Activated effector memory CD4-positive, alpha-beta T cell treated with Interleukin-2 at 50 U/mL for 16 hours (primary cell): ENCODE data around the gene AHNAK2.

Experiments
- DNase-seq: peaks from one replicate; pipeline ENCODE4 v3.0.0-alpha.2; 2020

Gene AHNAK2

GRCh38 chr14:104936361-104937155 lies 41.6 kb downstream of the AHNAK2 start:
- DNase-seq, result no peak

GRCh38 chr14:104935955-104936354 lies 42.2 kb downstream of the AHNAK2 start:
- no peak for DNase-seq

GRCh38 chr14:104935026-104935650 lies 43.0 kb downstream of the AHNAK2 start:
- DNase-seq, result no peak

- no peak for DNase-seq
Measured at GRCh38 chr14:104933746-104934733, 44.1 kb downstream of the AHNAK2 start.

GRCh38 chr14:104932676-104933631 lies 45.2 kb downstream of the AHNAK2 start:
- peak; percentile 73 for DNase-seq

GRCh38 chr14:104931771-104932675 lies 46.2 kb downstream of the AHNAK2 start:
- no peak for DNase-seq

GRCh38 chr14:104931304-104931770 lies 46.8 kb downstream of the AHNAK2 start:
- no peak for DNase-seq

GRCh38 chr14:104930526-104931303 lies 47.5 kb downstream of the AHNAK2 start:
- DNase-seq, result no peak

- DNase-seq, result no peak
Measured at GRCh38 chr14:104929268-104930230, 48.6 kb downstream of the AHNAK2 start.

- no peak for DNase-seq
Measured at GRCh38 chr14:104928391-104929133, 49.6 kb downstream of the AHNAK2 start.

GRCh38 chr14:104927901-104928300 lies 50.3 kb downstream of the AHNAK2 start:
- no peak for DNase-seq

- no peak for DNase-seq
Measured at GRCh38 chr14:104927432-104927816, 50.8 kb downstream of the AHNAK2 start.

- no peak for DNase-seq
Measured at GRCh38 chr14:104926619-104927431, 51.3 kb downstream of the AHNAK2 start.

GRCh38 chr14:104925855-104926609 lies 52.1 kb downstream of the AHNAK2 start:
- no peak for DNase-seq

- DNase-seq, result no peak
Measured at GRCh38 chr14:104925214-104925854, 52.8 kb downstream of the AHNAK2 start.
